CD4-positive, alpha-beta T cell treated with Interleukin-6 for 4 hours (primary cell): ENCODE measurements around the gene SMIM33.
"Not testable (repeated sequence)": the region's sequence is repeated elsewhere in the genome, so short reads cannot be mapped to it uniquely, and the experiment has no call there.

ENCODE experiments used
- DNase-seq: peaks from one replicate; pipeline ENCODE4 v3.0.0-alpha.2; 2020; ENCODE audit warnings: mixed read lengths

SMIM33 gene

DNA sequence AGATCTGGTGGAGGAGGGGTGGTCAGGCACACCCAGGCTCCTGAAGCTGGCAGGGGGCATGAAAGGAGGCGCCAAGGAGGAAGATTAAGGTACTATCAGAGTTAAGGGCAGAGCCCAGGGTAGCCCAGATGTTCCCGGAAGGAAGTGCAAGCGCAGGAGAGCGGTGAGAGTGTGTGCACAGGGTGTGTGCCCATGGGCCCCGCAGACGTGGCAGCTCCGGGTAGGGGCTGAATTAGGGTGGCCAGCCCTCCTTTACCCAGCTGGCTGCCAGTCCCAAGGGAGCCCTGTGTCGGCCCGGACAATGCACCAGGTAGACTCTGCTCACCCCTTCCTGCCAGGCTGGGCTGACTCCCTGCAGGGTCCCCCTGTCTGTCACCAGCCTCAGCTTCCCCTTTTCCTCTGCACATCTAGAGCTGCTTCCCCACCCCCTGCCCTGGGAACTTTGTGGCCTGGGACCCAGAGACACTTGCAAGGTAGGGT, at the start of gene SMIM33:
Gene SMIM33, plus strand, starts transcription at position 184 of the 480 bp plus-strand sequence. Its CDS starts 118 bp downstream, at position 302.
- DNase-seq, result peak; percentile 69

DNA sequence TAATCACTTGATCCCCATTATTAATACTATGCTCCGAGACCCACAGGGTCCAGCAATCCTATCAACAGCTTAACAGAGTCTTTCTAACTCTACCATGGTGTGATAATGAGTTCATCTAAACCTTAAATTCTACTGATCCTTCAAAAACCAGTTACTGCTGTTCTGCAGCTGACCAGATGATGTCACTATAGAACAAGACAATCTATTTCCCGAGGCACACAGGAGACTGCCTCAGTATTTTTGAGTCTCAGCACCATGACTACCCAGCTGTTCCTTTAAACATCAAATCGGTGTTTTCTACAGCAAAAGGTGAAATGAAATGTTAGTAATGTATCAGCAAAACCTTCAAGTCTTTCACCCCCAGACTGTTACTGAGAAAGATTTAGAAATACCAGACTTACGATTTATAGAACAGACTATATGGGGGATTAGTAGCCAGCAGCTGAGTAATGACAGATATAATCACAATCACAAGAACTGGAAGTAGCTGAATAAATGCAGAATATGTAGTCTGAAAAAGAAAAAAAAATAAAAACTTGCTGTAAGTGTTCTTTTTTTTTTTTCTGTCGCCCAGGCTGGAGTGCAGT, 48.4 kb upstream of the SMIM33 start:
- DNase-seq, result peak; percentile 66

DNA sequence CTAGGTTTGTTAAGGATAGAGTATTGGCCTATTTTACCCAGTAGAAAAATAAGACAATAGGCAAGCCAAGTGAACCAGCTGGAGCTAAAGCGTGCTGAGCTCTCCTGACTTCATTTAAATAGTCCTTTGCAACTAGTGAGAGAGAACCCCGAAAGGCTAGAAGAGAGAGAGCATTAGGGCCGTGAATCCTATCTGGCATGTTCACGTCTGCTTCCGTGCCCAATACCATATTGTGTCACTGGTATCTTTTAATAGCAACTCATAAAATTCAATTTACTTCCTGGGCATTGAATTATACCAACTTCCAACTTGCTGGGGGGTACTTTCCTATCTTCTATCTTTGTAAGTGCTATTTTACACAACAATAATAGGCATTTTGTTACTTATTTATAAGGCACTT, 45.3 kb upstream of the SMIM33 start:
- DNase-seq, result no peak

DNA sequence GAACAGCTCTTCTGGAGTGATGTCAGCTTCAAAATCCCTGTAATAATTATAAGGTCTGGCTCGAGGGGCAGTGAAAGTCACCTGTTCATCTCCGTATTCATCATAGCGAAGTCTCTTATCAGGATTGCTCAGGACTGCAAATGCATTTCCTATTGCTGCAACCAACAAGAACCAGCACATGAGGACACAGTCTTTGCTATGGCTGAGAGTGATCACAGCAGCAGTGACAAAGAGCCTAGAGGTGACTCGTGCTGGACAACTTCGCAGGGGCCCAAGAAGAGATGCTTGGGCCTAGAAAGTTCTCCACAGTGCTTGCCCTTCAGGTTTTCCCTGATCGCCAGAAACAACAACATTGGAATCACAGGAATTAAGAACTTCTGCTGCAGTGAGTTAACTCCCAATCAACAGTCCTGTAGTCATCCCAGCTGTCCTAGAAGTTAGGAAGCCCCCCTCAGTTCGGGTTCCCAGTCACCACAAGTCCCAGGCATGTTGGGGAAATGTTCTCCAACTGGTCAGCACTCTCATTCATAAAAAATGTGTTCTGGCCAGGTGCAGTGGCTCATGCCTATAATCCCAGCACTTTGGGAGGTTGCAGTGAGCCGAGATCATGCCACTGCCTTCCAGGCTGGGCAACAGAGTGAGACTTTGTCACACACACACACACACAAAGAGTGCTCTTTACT, 44.5 kb upstream of the SMIM33 start:
- DNase-seq, result no peak

DNA sequence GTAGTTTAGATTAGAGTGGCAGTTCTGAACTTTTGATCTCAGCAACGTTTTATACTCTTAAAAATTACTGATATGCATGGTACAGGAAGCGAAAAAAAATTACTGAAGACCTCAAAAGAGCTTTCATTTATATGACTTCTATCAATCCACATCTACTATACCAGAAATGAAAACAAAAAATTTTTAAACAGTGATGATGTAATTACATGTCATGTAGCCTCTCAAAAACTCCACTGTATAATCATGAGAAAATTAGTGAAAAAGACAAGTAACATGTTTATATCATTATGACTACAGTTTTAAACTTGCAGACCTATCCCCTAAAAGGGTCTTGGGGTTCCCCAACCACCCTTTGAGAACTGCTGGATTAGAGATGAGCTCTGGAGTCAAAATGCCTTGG, 40.8 kb upstream of the SMIM33 start:
- DNase-seq, result no peak

DNA sequence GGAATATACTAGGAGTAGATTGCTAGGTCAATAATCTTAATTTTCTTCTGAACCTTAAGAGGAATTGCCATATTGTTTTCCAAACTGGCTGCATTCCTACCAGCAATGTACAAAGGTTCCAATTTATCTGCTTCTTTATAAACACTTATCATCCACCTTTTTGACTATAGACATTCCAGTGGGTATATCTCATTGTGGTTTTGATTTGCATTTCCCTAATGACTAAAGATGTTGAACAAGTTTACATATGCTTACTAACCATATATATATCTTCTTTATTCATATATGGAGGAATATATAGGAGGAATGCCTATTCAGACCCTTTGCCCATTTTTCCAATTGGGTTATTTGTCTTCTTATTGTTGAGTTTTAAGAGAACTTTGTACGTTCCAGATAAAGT, 39.1 kb upstream of the SMIM33 start:
- DNase-seq, result no peak

DNA sequence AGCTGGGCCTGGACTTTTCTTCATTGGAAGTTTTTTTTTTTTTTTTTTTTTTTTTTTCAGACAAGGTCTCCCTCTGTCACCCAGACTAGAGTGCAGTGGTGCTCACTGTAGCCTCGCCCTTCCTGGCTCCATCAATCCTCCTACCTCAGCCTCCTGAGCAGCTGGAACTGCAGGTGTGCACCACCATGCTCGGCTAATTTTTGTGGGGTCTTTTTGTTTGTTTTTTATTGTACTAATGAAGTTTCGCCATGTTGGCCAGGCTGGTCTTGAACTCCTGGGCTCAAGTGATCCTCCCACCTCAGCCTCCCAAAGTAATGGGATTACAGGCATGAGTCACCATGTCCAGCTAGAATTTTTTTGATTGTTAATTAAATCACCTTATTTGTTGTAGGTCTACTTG, 35.1 kb upstream of the SMIM33 start:
- DNase-seq, result no peak

DNA sequence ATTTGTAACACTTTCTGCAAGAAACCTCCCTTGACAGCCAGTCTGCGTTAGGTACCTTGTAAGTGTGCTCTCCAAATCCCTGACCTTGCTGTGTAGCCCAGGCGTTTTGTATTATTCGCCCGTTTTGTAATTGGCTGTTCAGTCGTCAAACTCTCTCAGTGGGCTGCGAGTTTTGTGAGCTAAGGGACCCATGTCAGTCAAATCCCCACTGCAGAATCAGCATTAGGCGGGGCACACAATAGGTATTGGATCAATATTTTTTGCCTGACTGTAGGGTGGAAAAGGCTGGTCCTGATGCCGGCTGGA, 32.1 kb upstream of the SMIM33 start:
- no peak for DNase-seq

DNA sequence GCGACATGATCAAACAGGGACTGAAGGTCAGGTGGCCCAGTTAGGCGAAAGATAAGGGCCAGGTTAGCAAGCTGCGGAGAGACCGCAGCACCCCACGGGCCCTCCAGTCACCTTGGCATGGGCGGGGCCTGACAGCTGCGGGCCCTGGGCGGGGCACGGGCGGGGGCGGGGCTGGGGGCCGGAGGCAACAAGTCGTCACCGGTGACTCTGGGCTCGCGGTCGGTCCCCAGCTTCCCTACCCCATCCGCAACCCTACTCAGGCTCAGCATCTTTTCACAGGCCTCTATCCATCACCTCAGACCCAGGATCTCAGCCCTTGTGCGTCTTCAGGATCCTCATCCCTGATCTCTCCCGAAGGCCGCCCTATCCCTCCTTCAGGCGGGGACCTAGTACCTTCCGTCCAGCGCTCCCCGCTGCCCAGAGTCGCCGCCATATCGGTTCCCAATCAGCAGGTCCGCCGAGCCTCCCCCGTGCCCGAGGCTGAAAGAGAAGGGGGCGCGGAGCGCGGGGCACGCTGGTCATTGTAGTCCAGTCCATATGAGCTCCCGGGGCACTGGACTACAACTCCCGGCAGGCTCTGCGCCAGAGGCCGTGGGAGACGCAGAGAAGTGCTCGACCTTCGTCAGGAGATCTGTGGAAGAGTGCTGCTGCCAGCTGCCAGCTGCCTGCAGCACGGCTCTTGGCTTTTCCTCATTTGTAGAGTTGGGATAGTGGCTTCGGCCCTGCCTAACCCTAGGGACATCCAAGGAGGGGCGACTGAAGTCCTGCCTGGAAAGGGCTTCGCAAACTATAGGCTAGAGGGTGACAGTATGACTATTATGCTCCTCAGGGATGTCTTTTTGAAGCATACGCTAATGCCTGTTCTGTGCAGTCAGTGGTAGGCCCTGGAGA, 31.5 kb upstream of the SMIM33 start, which contains the start of gene DNAJC18:
Gene DNAJC18, minus strand, starts transcription at position 513 of the 891 bp plus-strand sequence. Its CDS starts 80 bp downstream, at position 433.
- DNase-seq, result peak; percentile 94

DNA sequence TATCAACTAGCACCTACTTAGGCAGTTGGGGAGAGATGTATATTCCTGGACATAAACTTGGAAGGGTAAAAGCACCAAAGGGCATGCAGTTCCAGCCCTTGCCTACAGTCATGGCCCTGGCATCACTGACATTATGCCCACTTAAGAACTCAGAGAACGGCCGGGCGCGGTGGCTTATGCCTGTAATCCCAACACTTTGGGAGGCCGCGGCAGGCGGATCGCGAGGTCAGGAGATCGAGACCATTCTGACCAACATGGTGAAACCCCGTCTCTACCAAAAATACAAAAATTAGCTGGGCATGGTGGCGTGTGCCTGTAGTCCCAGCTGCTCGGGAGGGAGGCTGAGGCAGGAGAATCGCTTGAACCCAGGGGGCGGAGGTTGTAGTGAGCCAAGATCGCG, 30.4 kb upstream of the SMIM33 start:
- DNase-seq, result not testable (repeated sequence)

DNA sequence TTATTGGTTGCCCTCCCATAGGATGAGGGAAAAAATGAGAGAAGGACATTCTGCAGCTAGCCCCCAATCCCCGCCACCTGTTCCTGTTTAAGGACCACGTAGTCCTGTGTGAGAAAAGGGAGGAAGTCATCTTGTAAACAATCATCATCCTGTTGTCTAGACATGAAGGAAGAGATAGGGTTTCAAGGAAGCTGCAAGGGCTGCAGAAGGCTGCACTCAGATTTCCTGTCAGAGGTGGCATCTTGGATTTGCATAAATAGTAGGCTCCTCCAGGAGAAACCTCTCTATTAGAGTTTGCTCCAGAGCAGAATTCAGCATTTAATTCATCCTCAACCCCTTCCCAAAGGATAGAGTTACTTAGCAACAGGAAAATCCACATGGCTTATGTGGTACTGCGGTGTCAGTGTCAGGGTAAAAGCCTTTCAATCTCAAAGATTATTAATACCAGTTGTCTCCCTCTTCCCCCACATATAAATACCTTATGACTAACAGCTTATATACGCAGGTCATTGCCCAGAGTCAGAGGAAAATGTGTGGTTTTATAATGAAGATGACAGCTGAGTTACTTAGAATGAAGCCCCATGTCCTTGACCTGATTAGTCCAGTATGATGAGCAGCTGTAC, 26.9 kb upstream of the SMIM33 start:
- DNase-seq, result peak; percentile 57

DNA sequence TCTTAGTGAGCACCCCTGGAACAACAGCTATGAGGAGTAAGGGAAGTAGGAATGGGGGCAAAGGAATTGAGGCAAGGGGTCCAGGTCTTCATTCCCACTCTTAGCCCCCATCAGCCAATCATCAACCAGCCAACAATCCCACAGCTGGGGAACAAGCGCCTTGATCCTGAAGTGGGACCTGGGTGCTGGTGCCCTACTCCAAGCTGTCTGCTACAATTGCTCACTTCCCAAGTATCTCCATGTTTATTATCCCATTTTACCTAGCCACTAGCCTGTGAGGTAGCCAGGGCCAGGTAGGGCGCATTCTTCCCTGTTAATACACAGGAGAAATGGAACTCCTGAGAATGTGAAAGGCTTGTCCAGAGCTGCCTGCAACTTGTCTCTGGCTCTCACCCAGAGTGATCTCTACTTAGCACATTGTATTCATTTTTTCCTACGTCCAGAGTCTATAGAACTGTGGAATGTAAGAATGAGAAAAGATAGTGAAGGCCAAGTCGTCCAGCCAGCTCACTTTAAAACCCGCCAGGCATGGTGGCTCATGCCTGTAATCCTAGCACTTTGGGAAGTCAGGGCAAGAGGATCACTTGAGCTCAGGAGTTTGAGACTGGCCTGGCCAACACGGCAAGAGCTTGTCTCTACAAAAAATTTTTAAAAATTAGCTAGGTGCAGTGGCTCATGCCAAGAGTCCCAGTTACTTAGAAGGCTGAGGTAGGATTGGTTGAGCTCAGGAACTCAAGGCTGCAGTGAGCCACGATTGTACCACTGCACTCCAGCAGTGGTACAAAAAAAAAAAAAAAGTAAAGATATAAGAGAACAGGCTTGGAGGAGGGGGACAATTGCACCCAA, 25.3 kb upstream of the SMIM33 start:
- no peak for DNase-seq

DNA sequence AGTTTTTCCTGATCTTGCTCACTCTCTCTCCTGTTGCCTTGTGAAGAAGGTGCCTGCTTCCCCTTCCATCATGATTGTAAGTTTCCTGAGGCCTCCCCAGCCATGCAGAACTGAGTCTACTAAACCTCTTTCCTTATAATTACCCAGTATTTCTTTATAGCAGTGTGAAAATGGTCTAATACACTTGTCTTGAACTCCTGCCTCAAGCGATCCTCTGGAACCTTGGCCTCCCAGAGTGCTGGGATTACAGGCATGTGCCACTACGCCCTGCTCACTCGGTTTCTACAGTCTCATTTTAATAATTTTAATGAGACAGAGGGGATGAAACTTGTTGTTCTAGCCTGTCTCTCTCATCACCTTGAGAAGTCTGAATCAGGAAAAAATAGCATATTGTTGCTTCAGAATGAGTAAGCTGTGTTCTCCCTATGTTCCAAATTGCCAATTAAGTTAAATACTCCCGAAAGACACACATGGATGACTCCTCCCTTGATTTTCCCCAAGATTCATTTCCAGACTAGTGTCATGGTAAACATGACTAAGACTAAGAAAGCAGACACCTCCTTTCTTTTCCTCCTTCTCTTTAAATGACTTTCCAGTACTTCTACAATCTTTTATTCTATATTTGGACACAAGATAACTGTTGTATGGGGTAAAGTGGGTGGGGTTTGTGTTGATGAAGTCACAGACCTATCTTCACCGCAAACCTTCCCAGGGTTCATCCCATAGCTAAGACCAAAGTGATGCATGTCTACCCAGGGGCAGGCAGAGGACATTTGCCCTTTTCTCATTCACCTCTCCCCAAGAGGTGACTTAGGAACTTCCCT, 23.6 kb upstream of the SMIM33 start:
- DNase-seq, result no peak

DNA sequence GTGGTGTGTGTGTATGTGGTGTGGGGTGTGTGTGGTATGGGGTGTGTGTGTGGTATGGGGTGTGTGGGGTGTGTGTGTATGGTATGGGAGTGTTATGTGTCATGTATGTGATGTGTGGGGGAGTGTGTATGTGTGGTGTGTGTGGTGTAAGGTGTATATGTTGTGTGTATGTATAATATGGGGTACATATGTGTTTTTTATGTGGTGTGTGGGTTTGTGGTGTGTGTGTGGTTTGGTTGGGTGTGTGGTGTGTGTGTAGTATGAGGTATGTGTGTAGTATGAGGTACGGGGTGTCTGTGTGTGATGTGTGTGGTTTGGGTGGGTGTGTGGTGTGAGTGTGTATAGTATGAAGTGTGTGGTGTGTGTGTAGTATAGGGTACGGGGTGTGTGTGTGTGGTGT, 19.6 kb upstream of the SMIM33 start:
- DNase-seq, result no peak

DNA sequence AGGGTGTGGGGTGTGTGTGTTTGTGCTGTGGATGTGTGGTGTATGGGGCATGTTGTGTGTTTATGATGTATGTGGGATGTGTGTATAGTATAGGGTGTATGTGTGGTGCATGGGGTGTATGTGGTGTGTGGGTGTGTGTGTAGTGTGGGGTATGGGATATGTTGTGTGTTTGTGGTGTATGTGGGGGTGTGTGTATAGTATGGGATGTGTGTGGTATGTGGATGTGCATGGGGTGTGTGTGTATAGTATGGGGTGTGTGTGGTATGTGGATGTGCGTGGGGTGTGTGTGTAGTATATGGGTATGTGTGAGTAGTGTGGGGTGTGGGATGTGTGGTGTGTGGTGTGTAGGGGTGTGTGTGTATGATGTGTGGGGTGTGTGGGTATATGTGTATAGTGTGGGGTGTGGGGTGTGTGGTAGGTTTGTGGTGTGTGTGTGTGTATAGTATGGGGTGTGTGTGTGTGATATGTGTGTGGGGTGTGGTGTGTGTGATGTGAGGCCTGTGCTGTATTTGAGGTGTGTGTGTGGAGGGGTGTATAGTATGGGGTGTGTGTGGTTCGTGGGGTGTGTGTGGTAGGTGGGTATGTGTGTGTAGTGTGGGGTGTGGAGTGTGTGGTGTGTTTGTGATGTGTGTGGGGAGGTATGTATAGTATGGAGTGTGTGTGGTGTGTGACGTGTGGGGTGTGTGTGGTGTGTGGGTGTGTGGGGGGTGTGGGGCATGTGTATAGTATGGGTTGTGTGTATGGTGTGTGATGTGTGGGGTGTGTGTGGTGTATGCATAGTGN, 18.7 kb upstream of the SMIM33 start:
- no peak for DNase-seq

DNA sequence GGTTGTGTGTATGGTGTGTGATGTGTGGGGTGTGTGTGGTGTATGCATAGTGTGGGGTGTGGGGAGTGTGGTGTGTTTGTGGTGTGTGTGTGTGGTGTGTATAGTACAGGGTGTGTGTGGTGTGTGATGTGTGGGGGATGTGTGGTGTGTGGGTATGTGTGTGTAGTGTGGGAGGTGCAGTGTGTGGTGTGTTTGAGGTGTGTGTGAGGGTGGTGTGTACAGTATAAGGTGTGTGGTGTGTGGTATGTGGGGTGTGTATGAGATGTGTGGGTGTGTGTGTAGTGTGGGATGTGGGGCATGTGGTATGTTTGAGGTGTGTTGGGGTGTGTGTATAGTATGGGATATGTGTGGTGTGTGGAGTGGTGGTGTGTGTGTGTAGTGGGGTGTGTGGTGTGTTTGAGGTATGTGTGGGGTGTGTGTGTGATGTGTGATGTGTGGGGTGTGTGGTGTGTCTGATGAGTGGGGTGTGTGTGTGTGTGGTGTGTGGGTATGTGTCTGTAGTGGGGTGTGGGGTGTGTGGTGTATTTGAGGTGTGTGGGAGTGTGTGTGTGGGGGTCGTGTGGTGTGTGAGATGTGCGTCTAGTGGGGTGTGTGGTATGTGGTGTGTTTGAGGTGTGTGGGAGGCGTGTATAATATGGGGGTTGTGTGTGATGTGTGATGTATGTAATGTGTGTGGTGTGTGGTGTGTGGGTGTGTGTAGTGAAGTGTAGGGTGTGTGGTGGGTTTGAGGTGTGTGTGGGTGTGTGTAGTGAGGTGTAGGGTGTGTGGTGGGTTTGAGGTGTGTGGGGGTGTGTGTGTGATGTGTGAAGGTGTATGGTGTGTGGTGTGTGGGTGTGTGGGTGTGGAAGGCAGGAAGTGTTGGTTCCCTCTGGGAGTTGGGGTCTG, 16.9 kb upstream of the SMIM33 start:
- peak; percentile 37 for DNase-seq

DNA sequence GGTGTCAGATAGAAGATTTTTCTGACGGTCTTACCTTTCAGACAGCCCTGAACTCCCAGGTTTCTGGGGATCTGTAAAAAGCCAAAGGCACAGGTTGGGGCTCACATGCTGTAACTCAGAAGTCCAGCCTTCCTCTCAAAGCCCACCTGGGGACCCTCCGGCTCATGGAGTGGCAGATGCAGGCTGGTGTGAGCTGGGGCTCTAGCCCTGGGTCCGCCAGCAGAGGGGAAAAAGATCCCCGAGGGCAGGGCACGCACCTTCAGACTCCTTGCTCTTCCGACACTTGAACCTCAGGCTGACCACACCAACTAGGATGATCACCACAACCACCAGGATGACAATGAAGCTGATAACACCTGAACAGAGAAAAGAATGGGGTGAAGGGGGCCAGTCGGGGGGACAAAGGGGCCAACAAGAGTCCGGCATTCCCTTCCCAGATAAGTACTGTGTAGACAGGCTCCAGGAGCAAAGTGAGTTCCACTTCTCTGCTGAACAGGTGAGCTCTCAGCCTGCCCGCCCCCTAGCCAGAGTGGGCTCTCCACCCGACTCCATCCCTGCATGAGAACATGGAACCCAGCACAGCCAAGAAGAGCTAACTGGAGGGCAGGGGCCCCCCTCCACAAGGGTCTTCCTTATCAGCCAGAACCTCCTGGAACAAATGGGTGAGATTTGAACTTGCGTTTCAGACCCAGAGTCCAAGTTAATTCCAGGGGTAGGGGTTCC, 16.1 kb upstream of the SMIM33 start:
- no peak for DNase-seq

DNA sequence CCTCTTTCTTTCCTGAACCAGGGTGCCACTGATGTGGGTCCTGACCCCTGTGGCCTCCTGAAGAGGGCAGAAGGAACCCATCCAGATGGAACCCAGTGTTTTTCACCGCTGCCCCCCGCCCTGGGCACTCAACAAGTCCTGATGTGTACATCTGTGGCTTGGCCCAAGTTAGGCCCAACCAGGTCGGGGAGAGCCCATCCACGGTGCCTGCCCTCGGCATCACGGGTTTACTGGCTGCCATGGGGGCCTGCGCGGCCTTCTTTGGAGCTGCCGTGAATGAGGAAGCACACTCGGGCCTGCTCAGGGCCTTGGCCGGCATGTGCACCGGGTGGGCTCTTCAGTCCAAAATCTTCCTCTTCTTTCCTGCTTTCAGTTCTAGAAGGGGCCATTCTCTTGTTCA, 14.0 kb upstream of the SMIM33 start:
- DNase-seq, result no peak

DNA sequence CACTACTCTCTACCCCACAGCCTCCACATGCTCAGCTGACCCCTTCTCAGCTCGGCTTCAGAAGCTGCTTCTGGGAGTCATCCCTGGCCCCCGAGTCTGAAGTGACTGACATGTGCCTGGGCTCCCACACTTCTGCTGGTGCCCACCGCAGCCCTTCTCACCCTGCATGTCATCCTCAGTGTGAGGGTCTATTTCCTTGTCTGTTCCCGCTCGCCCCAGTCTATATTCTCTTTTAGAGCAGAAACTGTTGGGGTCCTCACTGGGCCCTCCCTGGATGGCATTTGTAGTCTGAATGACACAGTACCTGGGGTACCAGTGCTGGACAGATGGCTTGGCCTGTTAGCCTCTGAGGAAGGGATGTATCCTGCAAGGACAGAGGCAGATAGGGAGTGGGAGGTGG, 13.6 kb upstream of the SMIM33 start:
- DNase-seq, result no peak
